ENCODE measurements around the gene FNDC3B.

GRCh38 chr3:172194702-172195406 lies 155.5 kb downstream of the FNDC3B start:
- no peak for TF ChIP-seq CTCF (IDR thresholded peaks at IDR 0.05; ENCODE audit: low read length)
- TF ChIP-seq EZH2 (IDR thresholded peaks at IDR 0.05; ENCODE audit: borderline replicate concordance, low read length): no peak

All from OCI-LY1 (cell line).